SKM-1 treated with dmso at 0.1 percent for 144 hours (cell line): ENCODE measurements around the gene NGDN.
"Not testable (repeated sequence)": the region's sequence is repeated elsewhere in the genome, so short reads cannot be mapped to it uniquely, and the experiment has no call there.

Experiments used
- DNase-seq: peaks from one replicate; lab custom pipeline; 2025; ENCODE audit not compliant: unreplicated experiment; lab: John Stamatoyannopoulos, UW

Gene NGDN

DNA sequence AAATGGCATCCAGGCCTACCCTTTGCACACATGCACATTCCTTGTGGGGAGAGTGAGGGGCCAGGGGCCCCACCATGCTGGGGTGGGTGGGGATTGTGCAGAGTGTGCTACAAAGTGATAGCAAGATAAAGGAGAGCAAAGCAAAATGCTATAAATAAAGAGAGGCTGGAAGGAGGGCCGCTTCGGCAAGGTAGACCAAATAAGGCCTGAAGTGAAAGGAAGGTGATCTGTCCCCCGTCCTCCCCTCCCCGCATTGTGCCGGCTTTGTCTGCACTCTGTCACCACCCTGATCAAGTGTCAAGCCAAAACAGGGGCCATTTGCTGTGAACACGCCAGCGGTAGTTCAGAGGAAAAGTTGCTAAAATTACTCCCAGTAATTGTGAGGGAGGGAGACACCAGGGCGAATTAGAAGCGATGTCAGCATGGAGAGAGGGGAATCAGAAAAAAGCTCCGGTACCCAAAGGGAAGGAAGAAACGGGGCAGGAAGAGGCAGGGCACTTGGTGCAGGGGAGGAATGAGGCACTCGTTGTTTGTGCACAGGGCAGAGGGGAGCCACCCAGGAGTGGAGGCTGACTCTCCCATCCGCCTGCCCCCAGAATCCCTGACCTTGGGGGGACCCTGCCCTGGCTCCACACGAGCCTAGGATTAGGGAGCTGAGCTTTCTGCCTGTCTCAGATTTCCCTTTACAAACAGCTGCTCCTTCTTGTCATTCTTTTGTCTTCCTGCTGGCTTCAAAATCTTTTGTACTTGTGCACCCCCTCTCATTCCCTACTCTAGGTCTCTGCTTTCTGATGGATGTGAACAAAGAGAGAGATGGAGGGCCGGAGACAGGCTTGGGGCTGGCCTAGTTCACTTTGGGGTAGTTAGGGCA is 31.2 kb upstream of the NGDN start:
- DNase-seq = peak; percentile 1

DNA sequence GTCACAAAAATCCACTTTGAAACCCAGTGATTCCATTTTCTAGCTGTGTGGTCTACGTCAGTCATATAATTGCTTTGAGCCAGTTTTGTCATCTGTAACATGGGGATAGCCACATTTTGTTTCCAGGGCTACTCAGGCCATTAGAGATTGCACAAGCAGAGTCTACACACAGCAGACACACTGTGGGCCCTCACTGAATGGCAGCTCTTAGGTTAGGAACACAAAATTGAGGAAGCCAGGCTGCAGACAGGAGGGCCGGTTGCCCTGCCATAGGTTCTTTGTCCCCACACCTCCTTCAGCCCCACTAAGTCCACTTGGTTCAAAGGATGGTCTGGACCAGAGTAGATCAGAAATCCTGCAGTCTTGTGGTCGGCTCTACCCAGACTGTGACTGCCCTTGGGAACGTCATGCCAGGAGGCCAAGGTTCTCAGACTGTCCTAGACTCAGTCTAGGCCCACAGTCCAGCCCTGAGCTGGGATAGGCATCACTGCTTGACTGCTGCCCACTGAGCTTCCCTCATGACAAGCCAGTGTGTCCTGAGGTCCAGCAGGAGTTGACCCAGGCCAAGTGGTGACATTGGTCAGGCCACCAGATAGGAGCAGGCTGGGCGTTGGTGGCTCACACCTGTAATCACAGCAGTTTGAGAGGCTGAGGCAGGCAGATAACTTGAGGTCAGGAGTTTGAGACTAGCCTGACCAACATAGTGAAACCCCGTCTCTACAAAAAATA is 30.2 kb upstream of the NGDN start:
- DNase-seq = no peak

DNA sequence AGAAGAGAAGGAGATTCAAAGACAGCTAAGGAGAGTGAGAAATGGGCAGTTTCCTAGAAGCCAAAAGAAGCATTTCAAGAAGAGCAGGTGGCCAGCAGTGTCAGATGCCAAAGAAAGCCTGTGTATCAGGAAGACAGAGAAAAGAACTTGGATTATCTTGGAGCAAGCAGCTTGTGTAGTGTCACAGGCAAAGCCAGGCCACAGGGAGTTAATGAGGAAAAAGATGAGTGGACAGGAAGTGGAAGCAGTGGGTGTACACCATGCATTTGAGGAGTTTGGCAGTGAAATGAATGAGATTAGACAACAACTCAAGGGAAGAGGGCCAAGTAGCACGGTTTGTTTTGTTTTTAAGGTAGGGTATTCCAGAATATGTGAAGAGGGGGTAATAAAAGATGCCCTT is 28.4 kb upstream of the NGDN start:
- DNase-seq = no peak

DNA sequence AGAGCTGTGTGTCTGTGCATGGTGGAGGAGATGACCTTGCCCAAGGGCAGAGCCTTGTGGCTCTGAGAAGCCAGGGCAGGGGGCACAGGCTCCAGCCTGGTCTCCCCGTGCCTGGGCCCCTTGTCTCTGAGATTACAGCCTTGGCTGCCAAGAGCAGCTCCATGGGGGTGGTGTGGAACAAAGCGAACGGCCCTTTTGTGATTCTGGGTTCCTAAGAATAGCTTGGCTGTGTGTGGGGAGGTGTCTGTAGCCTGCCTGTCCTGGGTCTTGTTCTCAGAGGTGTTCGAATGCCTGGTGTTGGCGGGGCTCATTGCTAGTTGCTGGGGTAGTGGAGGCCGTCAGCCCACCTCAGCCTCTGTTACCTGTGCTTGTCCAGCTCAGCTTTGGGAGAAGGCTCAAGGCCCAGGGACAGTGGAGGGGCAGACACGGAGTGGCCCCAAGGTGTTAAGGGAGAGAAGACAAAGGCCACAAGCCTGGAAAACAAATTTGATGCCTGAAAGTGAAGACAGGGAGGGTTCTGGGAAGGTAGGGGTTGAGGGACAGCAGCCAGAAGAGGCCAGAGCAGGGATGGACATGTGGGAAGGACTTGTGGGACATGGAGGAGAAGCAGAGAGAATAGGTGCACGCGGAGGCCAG is 26.7 kb upstream of the NGDN start:
- no peak for DNase-seq

DNA sequence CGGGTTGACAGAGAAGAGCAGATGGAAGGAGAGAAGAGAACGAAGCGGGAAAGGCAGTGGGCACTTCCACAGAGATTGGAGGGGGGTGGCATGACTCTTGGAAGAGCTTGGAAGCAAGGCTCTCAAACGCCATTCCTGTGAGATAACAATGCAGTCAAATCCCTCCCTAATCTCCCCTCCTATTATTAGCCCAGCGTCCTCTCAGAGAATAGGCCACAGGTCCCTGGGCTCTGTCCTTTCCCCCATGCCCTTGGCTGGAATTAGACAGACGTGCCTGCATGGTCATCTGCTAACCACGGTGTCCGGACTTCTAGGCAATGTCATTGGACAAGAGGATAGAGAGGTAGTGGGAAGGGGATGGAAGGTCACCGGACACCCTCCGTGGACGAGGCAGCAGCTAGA is 26.1 kb upstream of the NGDN start:
- DNase-seq = no peak

- no peak for DNase-seq
These were observed 25.6 kb upstream of the NGDN start for GRCh38 chr14:23443881-23444280.

DNA sequence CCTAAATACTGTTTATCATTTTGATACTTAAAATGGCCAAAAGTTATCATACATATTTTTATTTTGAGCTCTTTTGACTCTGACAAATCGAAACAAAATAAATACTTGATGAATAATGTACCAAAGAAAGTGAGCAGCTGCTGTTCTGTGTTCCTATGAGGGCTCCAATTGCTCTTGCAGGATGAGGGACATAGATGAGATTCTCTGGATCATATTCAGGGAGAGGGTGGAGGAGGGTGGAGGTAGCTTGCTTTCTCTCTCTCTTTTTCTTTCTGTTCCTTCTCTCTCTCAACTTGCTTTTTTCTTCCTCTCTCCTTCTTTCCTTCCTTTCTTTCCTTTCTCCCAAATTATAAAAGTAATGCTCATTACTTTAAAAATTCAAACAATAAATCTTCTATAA is 25.2 kb upstream of the NGDN start:
- DNase-seq = no peak

DNA sequence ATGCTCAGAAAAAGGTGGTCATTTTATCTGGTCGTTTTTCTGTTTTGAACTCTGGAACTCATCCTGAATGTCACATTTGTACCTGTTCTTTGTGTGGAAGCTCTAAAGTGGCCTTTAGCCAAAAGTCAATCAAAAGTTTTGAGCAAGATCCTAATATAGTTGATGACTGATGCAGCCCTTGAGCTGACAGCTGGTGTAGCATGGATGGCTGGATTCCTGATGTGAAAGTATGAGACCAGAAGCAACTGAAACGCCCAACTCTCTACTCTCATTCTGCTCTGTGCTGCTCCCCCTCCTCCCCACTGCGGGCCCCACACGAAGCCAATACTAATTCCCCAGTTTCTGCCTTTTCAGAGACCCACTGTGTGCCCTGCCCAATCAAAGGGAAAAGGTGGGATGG is 23.7 kb upstream of the NGDN start:
- no peak for DNase-seq

GRCh38 chr14:23446291-23446851 is 23.1 kb upstream of the NGDN start:
- DNase-seq = no peak

GRCh38 chr14:23447361-23448350 is 21.8 kb upstream of the NGDN start:
- no peak for DNase-seq

DNA sequence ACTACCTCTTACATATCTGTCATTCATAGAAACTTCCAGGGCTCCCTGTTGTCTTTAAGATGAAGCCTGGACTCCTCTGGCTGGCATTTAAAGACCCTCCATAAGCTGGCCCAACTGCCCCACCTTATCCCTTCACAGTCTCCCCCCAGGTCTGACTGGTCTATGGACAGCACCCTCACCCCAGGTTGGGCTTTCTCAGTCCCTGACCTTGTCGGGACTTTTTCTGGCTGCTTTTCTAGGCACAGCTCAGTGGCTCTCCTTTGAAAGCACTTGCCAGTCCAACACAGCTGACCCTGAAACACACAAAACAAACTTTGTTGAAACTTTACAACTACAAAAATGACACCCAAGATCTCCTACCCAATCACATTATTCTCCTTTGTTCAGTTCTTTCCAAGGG is 20.2 kb upstream of the NGDN start:
- no peak for DNase-seq

- DNase-seq = no peak
These were observed 19.1 kb upstream of the NGDN start for GRCh38 chr14:23450379-23450778.

DNA sequence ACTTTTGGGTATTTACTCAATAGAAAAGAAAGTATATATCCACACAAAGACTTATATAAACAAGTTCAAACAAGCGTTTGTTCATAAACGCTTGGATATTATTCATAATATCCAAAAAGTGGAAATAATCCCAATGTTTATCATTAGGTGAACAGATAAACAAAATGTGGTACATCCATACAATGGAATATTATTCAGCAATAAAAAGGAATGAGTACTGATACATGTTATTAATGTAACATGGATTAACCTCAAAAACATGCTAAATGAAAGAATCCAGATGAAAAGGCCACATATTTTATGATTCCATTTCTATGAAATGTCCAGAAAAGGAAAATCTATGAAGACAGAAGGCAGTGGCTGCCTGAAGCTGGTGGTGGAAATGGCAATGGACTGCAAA is 17.3 kb upstream of the NGDN start:
- no peak for DNase-seq

GRCh38 chr14:23454445-23454856 is 15.1 kb upstream of the NGDN start:
- DNase-seq = no peak

- not testable (repeated sequence) for DNase-seq
These were observed 12.5 kb upstream of the NGDN start for GRCh38 chr14:23456883-23457586.

DNA sequence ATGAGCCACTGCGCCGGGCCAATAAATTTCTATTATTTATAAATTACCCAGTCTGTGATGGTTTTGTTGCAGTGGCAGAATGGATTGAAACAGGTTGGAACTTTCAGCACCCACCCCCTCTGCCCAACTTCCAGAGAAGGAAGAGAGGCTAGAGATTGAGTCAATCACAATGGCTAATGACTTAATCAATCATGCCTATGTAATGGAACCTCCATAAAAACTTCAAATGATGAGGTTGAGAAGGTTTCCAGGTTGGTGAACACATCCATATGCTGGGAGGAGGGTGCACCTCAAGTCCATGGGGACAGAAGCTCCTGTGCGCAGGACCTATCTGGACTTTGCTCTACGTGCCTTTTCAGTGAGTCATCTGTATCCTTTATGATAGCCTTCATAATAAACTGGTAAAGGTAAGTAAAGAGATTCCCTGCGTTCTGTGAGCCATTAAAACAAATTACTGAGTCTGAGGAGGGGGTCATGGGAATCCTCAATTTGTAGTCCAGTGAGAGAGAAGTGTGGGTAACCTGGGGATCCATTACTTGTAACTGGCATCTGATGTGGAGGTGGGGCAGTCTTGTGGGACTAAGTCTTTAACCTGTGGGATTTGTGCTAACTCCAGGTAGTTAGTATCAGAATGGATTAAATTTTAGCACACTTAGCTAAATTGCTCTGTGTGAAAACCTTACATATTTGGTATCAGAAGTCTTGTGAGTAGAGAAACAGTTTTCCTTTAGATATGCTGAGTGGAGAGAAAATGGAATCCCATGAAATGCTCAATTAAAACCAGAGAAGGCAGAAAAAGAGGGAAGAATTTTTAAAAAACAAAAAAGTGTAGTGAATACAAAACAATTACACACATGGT is 11.7 kb upstream of the NGDN start:
- no peak for DNase-seq

DNA sequence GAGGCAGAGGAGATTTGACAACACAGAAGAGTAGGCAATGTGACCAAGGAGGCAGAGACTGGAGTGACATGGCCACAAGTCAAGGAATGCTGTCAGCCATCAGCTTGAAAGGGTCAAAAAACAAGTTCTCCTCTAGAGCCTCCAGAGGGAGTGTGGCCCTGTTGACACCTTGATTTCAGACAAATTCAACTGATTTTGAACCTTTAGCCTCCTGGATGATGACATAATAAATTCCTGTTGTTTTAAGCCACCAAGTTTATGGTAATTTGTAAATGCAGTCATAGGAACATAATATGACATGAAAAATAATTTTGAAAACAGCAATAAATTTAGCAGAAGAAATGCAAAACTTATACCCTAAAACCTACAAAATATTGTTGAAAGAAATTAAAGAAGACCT is 8.5 kb upstream of the NGDN start:
- DNase-seq = no peak

DNA sequence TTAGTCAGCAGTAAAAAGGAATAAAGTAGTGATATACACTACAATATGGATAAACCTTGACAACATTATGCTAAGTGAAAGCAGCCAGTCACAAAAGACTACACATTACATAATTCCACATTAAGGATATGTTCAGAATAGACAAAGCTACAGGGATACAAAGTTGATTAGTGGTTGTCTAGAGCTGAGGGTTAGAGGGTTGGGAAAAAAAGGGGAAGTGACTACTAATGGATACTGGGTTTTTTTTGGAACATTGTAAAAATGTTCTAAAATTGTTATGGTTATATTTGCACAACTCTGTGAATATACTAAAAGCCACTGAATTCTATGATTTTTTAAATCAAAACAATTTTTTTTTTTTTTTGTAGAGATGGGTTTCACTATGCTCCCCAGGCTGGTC is 4.8 kb upstream of the NGDN start:
- no peak for DNase-seq

DNA sequence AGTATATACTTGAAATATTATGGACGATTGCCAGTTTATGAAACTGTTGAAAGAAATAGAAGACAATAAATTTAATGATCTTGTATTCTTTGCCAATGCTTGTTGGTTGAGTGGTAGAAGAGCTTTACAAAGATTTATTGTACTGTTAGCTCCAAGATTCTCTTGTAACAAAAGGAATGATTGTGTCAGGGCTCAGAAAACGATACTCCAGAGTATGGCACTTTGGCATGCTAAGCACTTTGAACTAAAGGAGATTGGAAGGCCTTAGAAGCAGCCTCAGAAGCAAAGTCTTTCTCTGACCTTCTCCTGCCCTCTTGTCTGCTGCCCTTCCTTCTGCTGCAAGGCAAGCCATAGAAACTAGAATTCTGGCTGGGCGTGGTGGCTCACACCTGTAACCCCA is 4.2 kb upstream of the NGDN start:
- no peak for DNase-seq
